Motor neuron (in vitro differentiated cells): ENCODE measurements around the gene MED9. TPM values are rescaled to one million over a fixed set of nuclear protein-coding genes. Genes with fewer than 3 reads are reported as not detected.
"Not testable (repeated sequence)": the region's sequence is repeated elsewhere in the genome, so short reads cannot be mapped to it uniquely, and the experiment has no call there.

Source experiments
- ATAC-seq, 8 experiments: fragments of 200-7000 bp; cut with Tn5 transposase; replicated peaks in 6 of 8; 2 replicates each; pipeline ENCODE4 v1.8.0; 2021; ENCODE audit warnings: mild to moderate bottlenecking in 8 of 8, moderate library complexity in 8 of 8
- H3K27ac ChIP-seq, 2 donors: fragments of 250-450 bp; sonication (Bioruptor Pico); 2 replicates each; pipeline ENCODE4 v1.9.0; 2021; ENCODE audit warnings: antibody characterized with exemption in 2 of 2, mild to moderate bottlenecking in 2 of 2, moderate library complexity in 1 of 2
- H3K4me1 ChIP-seq, 2 donors: fragments of 250-450 bp; sonication (Bioruptor Pico); replicated peaks in 1 of 2; 2 replicates each; pipeline ENCODE4 v1.6.1; 2021; ENCODE audit warnings: antibody characterized with exemption in 2 of 2, mild to moderate bottlenecking in 2 of 2, moderate library complexity in 1 of 2
- H3K4me3 ChIP-seq, 5 donors: fragments of 250-450 bp; sonication (Bioruptor Pico); 2 replicates each; pipeline ENCODE4 v1.9.0; 2021; ENCODE audit warnings: antibody characterized with exemption in 5 of 5, mild to moderate bottlenecking in 5 of 5, moderate library complexity in 4 of 5
- WGBS, 10 experiments: fragments of 450-650 bp; shearing (Covaris generic); methylation state at CpG; one replicate each; pipeline ENCODE4 v1.0.0; 2022; 5-methylcytosine and 5-hydroxymethylcytosine counted together
- in situ Hi-C, 9 experiments: fragments of 400-800 bp; cut with MboI; loops; one replicate each; pipeline ENCODE4 v1.15.0; 2021; ENCODE audit warnings: low sequenced_read_pairs in 9 of 9, low pct_unique_long_range_greater_than_20kb in 2 of 9; ENCODE audit not compliant: unreplicated experiment in 9 of 9
- total RNA-seq, 8 experiments: library from RNA; unstranded; fragments of 300-600 nt; gene quantifications; 2 replicates each; pipeline versions ENCODE4 v1.2.3 to v1.2.4, GENCODE V29; 2022

MED9 gene
- total RNA-seq, result 10 to 100 TPM in 7 of 8 experiments, 1 to 10 TPM in 1; 6.5 to 23.0 (median 17.1) TPM

GRCh38 chr17:17476865-17477467 lies at the start of gene MED9:
Gene MED9, plus strand, starts transcription at chr17:17477000. Its CDS starts 42 bp downstream, at chr17:17477042.
- H3K27ac ChIP-seq, result peak within 1 kb of the TSS; percentile 88 to 89
- peaks cover 18 to 27% of the 10 kb centered on the region in 2 donors for H3K4me1 ChIP-seq
- ATAC-seq, result peak; percentile 93 to 98 (median 96)
- peak within 1 kb of the TSS; percentile 75 to 98 (median 94) for H3K4me3 ChIP-seq
- WGBS, 10 experiments, result 0% methylated on average over 1 to 9 of the region's 47 CpGs; no CpG with 5 or more reads in 6 of the 10 experiments
- in situ Hi-C loops, result loop anchor here in 1 of 9 experiments (25.0 kb wide), 1 partner anchor 160 kb away; no protein-coding TSS in a partner anchor

- Histone ChIP-seq H3K4me1 (no peaks in the 10 kb centered on the region), H3K27ac (no peak overlapping the region), H3K4me3 (no peak overlapping the region)
- WGBS, 10 experiments, result 67 to 92% (median 84%) methylated on average over 1 to 2 of the region's 2 CpGs; no CpG with 5 or more reads in 2 of the 10 experiments
- no peak for ATAC-seq
- in situ Hi-C loops, result no loop called here
Observed at GRCh38 chr17:17429222-17429621, 47.6 kb upstream of the MED9 start.

- no CpG with 5 or more reads among the region's 4 CpGs for WGBS, 10 experiments
- in situ Hi-C loops, H3K27ac ChIP-seq, H3K4me3 ChIP-seq, ATAC-seq, H3K4me1 ChIP-seq: not testable (repeated sequence)
Observed at GRCh38 chr17:17430924-17431323, 45.9 kb upstream of the MED9 start.

GRCh38 chr17:17431605-17432004 lies 45.2 kb upstream of the MED9 start:
- no peak for ATAC-seq
- no peak overlapping the region for H3K4me3 ChIP-seq
- in situ Hi-C loops, result no loop called here
- H3K4me1 ChIP-seq, result no peaks in the 10 kb centered on the region
- WGBS, 10 experiments, result 24 to 100% (median 53%) methylated on average over 1 to 4 of the region's 6 CpGs; no CpG with 5 or more reads in 4 of the 10 experiments
- H3K27ac ChIP-seq, result no peak overlapping the region

- in situ Hi-C loops, result no loop called here
- Histone ChIP-seq H3K27ac (no peak overlapping the region), H3K4me3 (no peak overlapping the region), H3K4me1 (no peaks in the 10 kb centered on the region)
- 0 to 100% (median 50%) methylated on average over 1 to 4 of the region's 6 CpGs; no CpG with 5 or more reads in 3 of the 10 experiments for WGBS, 10 experiments
- no peak for ATAC-seq
Observed at GRCh38 chr17:17433000-17433703, 43.6 kb upstream of the MED9 start.

- in situ Hi-C loops, result no loop called here
- 14 to 67% (median 39%) methylated on average over 1 to 2 of the region's 2 CpGs; no CpG with 5 or more reads in 2 of the 10 experiments for WGBS, 10 experiments
- ATAC-seq, result no peak
- Histone ChIP-seq H3K4me1 (no peaks in the 10 kb centered on the region), H3K4me3 (no peak overlapping the region), H3K27ac (no peak overlapping the region)
Observed at GRCh38 chr17:17434477-17434876, 42.3 kb upstream of the MED9 start.

DNA sequence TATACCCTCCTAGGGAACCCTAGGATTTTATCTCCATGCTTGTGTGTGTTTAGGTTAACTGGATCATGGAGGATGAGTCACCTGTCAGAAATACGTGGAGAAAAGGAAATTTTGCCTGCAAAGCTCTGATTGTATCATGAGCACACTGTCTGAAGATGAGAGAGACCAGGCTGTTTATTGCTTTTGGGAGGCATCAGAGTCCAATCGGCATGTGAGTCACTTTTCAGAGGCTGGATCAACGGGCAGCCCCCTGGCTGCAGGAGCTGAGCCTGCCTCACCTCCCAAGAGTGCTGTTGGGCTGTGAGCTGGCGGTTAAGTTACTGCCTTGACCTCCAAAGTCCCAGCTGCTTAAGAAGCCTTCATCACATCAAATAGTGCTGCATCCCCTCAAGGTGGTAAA lies 41.5 kb upstream of the MED9 start:
- peak in 5 of 8 experiments; percentile 78 to 97 (median 94) for ATAC-seq
- in situ Hi-C loops, result no loop called here
- no peak overlapping the region for H3K4me3 ChIP-seq
- H3K4me1 ChIP-seq, result no peaks in the 10 kb centered on the region
- H3K27ac ChIP-seq, result no peak overlapping the region
- WGBS, 10 experiments, result 0 to 67% (median 52%) methylated on average over 1 to 3 of the region's 4 CpGs; no CpG with 5 or more reads in 5 of the 10 experiments

DNA sequence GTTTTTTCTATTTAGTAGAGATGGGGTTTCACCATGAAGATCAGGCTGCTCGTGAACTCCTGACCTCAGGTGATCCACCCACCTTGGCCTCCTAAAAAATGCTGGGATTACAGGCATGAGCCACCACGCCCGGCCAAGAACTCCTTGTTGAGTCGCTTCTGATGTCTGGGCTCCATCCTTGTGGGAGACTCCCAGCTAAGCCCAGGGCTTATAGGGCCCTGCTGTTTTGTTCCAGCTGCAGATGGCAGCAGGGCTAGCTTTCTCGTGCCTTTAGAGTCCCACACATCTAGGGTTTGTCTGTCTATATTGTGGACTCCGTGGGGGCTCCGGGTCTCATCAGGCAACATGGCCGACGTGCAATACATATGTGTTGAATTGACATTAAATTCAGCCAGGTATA lies 39.3 kb upstream of the MED9 start:
- Histone ChIP-seq H3K27ac (no peak overlapping the region), H3K4me1 (no peaks in the 10 kb centered on the region), H3K4me3 (no peak overlapping the region)
- 75 to 93% (median 82%) methylated on average over 1 to 8 of the region's 9 CpGs; no CpG with 5 or more reads in 4 of the 10 experiments for WGBS, 10 experiments
- no peak for ATAC-seq
- in situ Hi-C loops, result no loop called here

- in situ Hi-C loops, result no loop called here
- WGBS, 10 experiments, result 60 to 83% (median 76%) methylated on average over 1 to 3 of the region's 3 CpGs; no CpG with 5 or more reads in 5 of the 10 experiments
- no peak overlapping the region for H3K27ac ChIP-seq
- H3K4me1 ChIP-seq, result no peaks in the 10 kb centered on the region
- H3K4me3 ChIP-seq, result no peak overlapping the region
- no peak for ATAC-seq
Observed at GRCh38 chr17:17437893-17438292, 38.9 kb upstream of the MED9 start.

- no peak overlapping the region for H3K4me3 ChIP-seq
- no peak overlapping the region for H3K27ac ChIP-seq
- 0 to 93% (median 59%) methylated on average over 1 to 7 of the region's 11 CpGs for WGBS, 10 experiments
- peak in 6 of 8 experiments; percentile 55 to 88 (median 71) for ATAC-seq
- in situ Hi-C loops, result no loop called here
- H3K4me1 ChIP-seq, result no peaks in the 10 kb centered on the region
Observed at GRCh38 chr17:17440010-17440843, 36.6 kb upstream of the MED9 start.

DNA sequence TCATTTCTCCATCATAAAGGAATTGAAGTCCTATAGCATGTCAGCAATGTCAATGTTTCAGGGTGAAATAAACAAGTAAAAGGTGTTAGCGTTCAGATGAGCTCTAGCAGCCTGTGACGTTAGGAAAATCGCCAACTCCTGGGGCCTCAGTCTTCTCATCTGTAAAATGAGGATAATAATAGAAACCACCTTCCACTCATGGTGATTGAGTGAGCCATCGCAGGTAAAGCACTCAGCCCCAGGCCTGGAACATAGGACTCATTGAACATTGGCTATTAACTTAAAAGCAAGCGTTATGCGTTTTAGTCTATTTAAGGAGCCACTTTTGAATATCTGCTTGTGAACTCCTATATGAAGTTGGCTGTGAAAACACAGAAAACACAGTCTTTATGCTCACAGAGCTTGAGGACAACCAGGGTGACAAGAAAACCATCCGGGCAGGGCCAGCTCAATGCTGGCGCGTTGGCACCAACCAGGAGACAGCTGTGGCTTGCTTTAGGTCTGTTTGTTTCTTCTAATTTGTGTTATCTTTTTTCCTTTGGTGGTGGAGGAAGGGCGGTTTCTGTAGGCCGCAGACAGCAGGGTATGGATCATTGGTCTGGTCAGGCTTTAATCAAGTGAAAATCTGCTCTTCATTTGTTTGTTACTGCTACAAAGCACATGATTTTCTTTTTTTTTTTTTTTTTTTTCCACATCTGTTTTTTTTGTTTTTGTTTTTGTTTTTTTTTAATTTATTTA lies 35.7 kb upstream of the MED9 start:
- no peak for ATAC-seq
- no peak overlapping the region for H3K27ac ChIP-seq
- in situ Hi-C loops, result no loop called here
- H3K4me3 ChIP-seq, result no peak overlapping the region
- peaks cover 0 to 2% of the 10 kb centered on the region in 2 donors for H3K4me1 ChIP-seq
- 72 to 100% (median 92%) methylated on average over 3 to 11 of the region's 11 CpGs for WGBS, 10 experiments

DNA sequence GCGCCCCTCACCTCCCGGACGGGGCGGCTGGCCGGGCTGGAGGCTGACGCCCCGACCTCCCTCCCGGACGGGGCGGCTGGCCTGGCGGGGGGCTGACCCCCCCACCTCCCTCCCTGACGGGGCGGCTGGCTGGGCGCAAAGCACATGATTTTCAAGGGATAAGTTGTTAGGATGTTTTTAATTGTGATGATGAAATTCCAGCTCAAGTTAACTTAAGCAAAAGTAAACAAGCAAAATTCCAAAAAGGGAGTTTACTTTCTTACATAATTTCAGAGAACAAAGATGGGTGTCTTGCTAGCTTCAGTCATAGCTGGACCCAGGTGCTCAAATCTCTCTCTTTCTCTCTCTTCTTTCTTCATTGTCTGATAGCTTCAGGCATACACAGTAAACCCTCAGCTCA lies 33.6 kb upstream of the MED9 start:
- ATAC-seq, result no peak
- in situ Hi-C loops, result no loop called here

More for the DNA sequence above, 33.6 kb upstream of the MED9 start:
- Histone ChIP-seq H3K4me3 (no peak overlapping the region), H3K4me1 (peaks cover 0 to 3% of the 10 kb centered on the region in 2 donors), H3K27ac (no peak overlapping the region)
- no CpG with 5 or more reads among the region's 14 CpGs for WGBS, 10 experiments
